Panc1 (cell line): ENCODE data around the gene NT5DC2.

Experiments used
- CTCF ChIP-seq: fragments of 450-650 bp; IDR thresholded peaks from 2 replicates; pipeline ENCODE4 v1.5.1; 2017; ENCODE audit warnings: mild to moderate bottlenecking
- POLR2AphosphoS5 ChIP-seq: IDR thresholded peaks from 2 replicates; pipeline ENCODE4 v1.6.1; 2012; ENCODE audit warnings: mild to moderate bottlenecking, low read depth, low read length, moderate library complexity

GRCh38 chr3:52563984-52564383 is 30.3 kb upstream of the NT5DC2 start:
- TF ChIP-seq POLR2AphosphoS5: no peak
- TF ChIP-seq CTCF: no peak
